ENCODE data around the gene SCTR. TPM values are rescaled to one million over a fixed set of nuclear protein-coding genes. Genes with fewer than 3 reads are reported as not detected.

Gene SCTR
- total RNA-seq, 2 experiments from 2014 or later = not detected

GRCh38 chr2:119429225-119429981 lies 94.9 kb downstream of the SCTR start:
- DNase-seq = no peak
- CTCF ChIA-PET = no interaction called here
- Mint-ChIP-seq H3K4me1 (peaks cover 5% of the 10 kb centered on the region), H3K36me3 (ENCODE audit: low read depth) (no peaks in the 10 kb centered on the region), H3K27ac (no peak overlapping the region), H3K4me3 (no peak overlapping the region), H3K9me3 (no peaks in the 10 kb centered on the region), H3K27me3 (peaks cover 63% of the 10 kb centered on the region)
- POLR2A ChIA-PET = no interaction called here

GRCh38 chr2:119428488-119429224 lies 95.6 kb downstream of the SCTR start:
- ChIA-PET POLR2A (no interaction called here), CTCF (no interaction called here)
- Mint-ChIP-seq H3K27me3 (peaks cover 63% of the 10 kb centered on the region), H3K4me3 (no peak overlapping the region), H3K9me3 (no peaks in the 10 kb centered on the region), H3K36me3 (ENCODE audit: low read depth) (no peaks in the 10 kb centered on the region), H3K4me1 (peaks cover 5% of the 10 kb centered on the region), H3K27ac (no peak overlapping the region)
- no peak for DNase-seq

- POLR2A ChIA-PET = no interaction called here
- CTCF ChIA-PET = interaction anchor here (0.8 kb wide), 1 partner anchor 37 kb away, joined by 3 read pairs; no protein-coding TSS in a partner anchor
- H3K27me3 Mint-ChIP-seq = peaks cover 55% of the 10 kb centered on the region
These were observed 96.5 kb downstream of the SCTR start for GRCh38 chr2:119427756-119428155.

GRCh38 chr2:119426801-119427395 lies 97.4 kb downstream of the SCTR start:
- Mint-ChIP-seq H3K4me1 (peaks cover 2% of the 10 kb centered on the region), H3K4me3 (no peak overlapping the region), H3K27ac (no peak overlapping the region), H3K27me3 (peaks cover 50% of the 10 kb centered on the region), H3K9me3 (peaks cover under 1% of the 10 kb centered on the region), H3K36me3 (ENCODE audit: low read depth) (no peaks in the 10 kb centered on the region)
- DNase-seq = no peak
- POLR2A ChIA-PET = no interaction called here
- CTCF ChIA-PET = interaction anchor here (0.8 kb wide), 1 partner anchor 36 kb away, joined by 3 read pairs; no protein-coding TSS in a partner anchor

More at GRCh38 chr2:119427756-119428155, 96.5 kb downstream of the SCTR start:
- Mint-ChIP-seq H3K4me1 (peaks cover 5% of the 10 kb centered on the region), H3K36me3 (ENCODE audit: low read depth) (no peaks in the 10 kb centered on the region), H3K9me3 (no peaks in the 10 kb centered on the region), H3K27ac (no peak overlapping the region), H3K4me3 (no peak overlapping the region)
- no peak for DNase-seq

GRCh38 chr2:119426396-119426675 lies 97.9 kb downstream of the SCTR start:
- CTCF ChIA-PET = no interaction called here
- H3K4me3 Mint-ChIP-seq = no peak overlapping the region
- no peak overlapping the region for H3K27ac Mint-ChIP-seq
- peaks cover 2% of the 10 kb centered on the region for H3K9me3 Mint-ChIP-seq
- peaks cover 55% of the 10 kb centered on the region for H3K27me3 Mint-ChIP-seq
- H3K4me1 Mint-ChIP-seq = peaks cover 2% of the 10 kb centered on the region
- H3K36me3 Mint-ChIP-seq (ENCODE audit: low read depth) = no peaks in the 10 kb centered on the region
- POLR2A ChIA-PET = no interaction called here
- no peak for DNase-seq

- H3K36me3 Mint-ChIP-seq (ENCODE audit: low read depth) = no peaks in the 10 kb centered on the region
- no peak for DNase-seq
- peaks cover 2% of the 10 kb centered on the region for H3K9me3 Mint-ChIP-seq
- ChIA-PET POLR2A (interaction anchor here (0.7 kb wide), 1 partner anchor 52 kb away, joined by 3 read pairs; no protein-coding TSS in a partner anchor), CTCF (no interaction called here)
- H3K4me3 Mint-ChIP-seq = no peak overlapping the region
- H3K27ac Mint-ChIP-seq = no peak overlapping the region
- H3K4me1 Mint-ChIP-seq = no peaks in the 10 kb centered on the region
- H3K27me3 Mint-ChIP-seq = peaks cover 50% of the 10 kb centered on the region
These were observed 98.5 kb downstream of the SCTR start for GRCh38 chr2:119425620-119426395.

- H3K27ac Mint-ChIP-seq = no peak overlapping the region
- no peaks in the 10 kb centered on the region for H3K36me3 Mint-ChIP-seq (ENCODE audit: low read depth)
- DNase-seq = no peak
- H3K4me3 Mint-ChIP-seq = no peak overlapping the region
- H3K27me3 Mint-ChIP-seq = peaks cover 43% of the 10 kb centered on the region
- POLR2A ChIA-PET = interaction anchor here (0.7 kb wide), 1 partner anchor 53 kb away, joined by 3 read pairs; no protein-coding TSS in a partner anchor
- CTCF ChIA-PET = no interaction called here
- H3K4me1 Mint-ChIP-seq = no peaks in the 10 kb centered on the region
- peaks cover 2% of the 10 kb centered on the region for H3K9me3 Mint-ChIP-seq
These were observed 99.2 kb downstream of the SCTR start for GRCh38 chr2:119425119-119425405.

GRCh38 chr2:119424284-119425118 lies 99.8 kb downstream of the SCTR start:
- ChIA-PET POLR2A (interaction anchor here (0.7 kb wide), 1 partner anchor 53 kb away, joined by 3 read pairs; no protein-coding TSS in a partner anchor), CTCF (interaction anchor here (0.8 kb wide), 1 partner anchor 15 kb away, joined by 3 read pairs; no protein-coding TSS in a partner anchor)
- Mint-ChIP-seq H3K4me3 (no peak overlapping the region), H3K4me1 (no peaks in the 10 kb centered on the region), H3K9me3 (peaks cover 2% of the 10 kb centered on the region), H3K27me3 (peaks cover 43% of the 10 kb centered on the region), H3K27ac (no peak overlapping the region), H3K36me3 (ENCODE audit: low read depth) (no peaks in the 10 kb centered on the region)
- no peak for DNase-seq

GRCh38 chr2:119423811-119424210 lies 100.5 kb downstream of the SCTR start:
- DNase-seq = no peak
- Mint-ChIP-seq H3K27ac (no peak overlapping the region), H3K4me3 (no peak overlapping the region), H3K36me3 (ENCODE audit: low read depth) (no peaks in the 10 kb centered on the region), H3K27me3 (peaks cover 42% of the 10 kb centered on the region), H3K4me1 (no peaks in the 10 kb centered on the region), H3K9me3 (peaks cover 2% of the 10 kb centered on the region)
- ChIA-PET POLR2A (no interaction called here), CTCF (interaction anchor here (0.8 kb wide), 1 partner anchor 14 kb away, joined by 3 read pairs; no protein-coding TSS in a partner anchor)

GRCh38 chr2:119423108-119423444 lies 101.2 kb downstream of the SCTR start:
- Mint-ChIP-seq H3K27ac (no peak overlapping the region), H3K36me3 (ENCODE audit: low read depth) (no peaks in the 10 kb centered on the region), H3K27me3 (peaks cover 36% of the 10 kb centered on the region), H3K4me3 (no peak overlapping the region), H3K9me3 (peaks cover 2% of the 10 kb centered on the region), H3K4me1 (no peaks in the 10 kb centered on the region)
- no peak for DNase-seq
- ChIA-PET CTCF (no interaction called here), POLR2A (no interaction called here)

- H3K27me3 Mint-ChIP-seq = peaks cover 31% of the 10 kb centered on the region
- no peaks in the 10 kb centered on the region for H3K4me1 Mint-ChIP-seq
- DNase-seq = no peak
- no peak overlapping the region for H3K27ac Mint-ChIP-seq
- ChIA-PET CTCF (no interaction called here), POLR2A (no interaction called here)
- H3K36me3 Mint-ChIP-seq (ENCODE audit: low read depth) = no peaks in the 10 kb centered on the region
- H3K9me3 Mint-ChIP-seq = peaks cover 2% of the 10 kb centered on the region
- no peak overlapping the region for H3K4me3 Mint-ChIP-seq
These were observed 101.7 kb downstream of the SCTR start for GRCh38 chr2:119422360-119423107.

GRCh38 chr2:119421741-119422140 lies 102.5 kb downstream of the SCTR start:
- H3K36me3 Mint-ChIP-seq (ENCODE audit: low read depth) = no peaks in the 10 kb centered on the region
- ChIA-PET POLR2A (no interaction called here), CTCF (no interaction called here)
- H3K27me3 Mint-ChIP-seq = peaks cover 28% of the 10 kb centered on the region
- no peak for DNase-seq
- peaks cover 2% of the 10 kb centered on the region for H3K9me3 Mint-ChIP-seq
- no peak overlapping the region for H3K4me3 Mint-ChIP-seq
- no peaks in the 10 kb centered on the region for H3K4me1 Mint-ChIP-seq
- H3K27ac Mint-ChIP-seq = no peak overlapping the region
